ENCODE data around the gene SLC18A3.

The SLC18A3 gene

GRCh38 chr10:49610114-49610457 is at the start of gene SLC18A3:
SLC18A3 (plus strand) TSS chr10:49610310; CDS start chr10:49610741, 431 bp downstream.
- DNase-seq = peak; percentile 30

GRCh38 chr10:49560526-49560925 is 49.6 kb upstream of the SLC18A3 start:
- DNase-seq = no peak

DNA sequence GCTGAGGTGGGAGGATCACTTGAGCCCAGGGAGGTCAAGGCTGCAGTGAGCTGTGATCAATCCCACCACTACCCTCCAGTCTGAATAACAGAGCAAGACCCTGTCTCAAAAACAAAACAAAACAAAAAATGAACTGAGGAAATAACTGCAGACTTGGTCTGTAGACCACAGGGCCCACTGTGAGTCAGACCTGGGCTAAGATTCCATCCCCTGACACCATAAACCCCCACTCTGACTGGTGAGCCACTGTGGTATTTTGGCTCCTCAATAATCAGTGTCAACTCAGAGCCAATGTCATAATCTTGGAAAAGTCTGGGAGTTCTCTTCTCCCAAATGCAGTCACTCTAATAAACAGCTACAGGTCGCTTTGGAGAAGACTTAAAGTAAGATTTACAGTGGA is 47.2 kb upstream of the SLC18A3 start:
- no peak for DNase-seq

DNA sequence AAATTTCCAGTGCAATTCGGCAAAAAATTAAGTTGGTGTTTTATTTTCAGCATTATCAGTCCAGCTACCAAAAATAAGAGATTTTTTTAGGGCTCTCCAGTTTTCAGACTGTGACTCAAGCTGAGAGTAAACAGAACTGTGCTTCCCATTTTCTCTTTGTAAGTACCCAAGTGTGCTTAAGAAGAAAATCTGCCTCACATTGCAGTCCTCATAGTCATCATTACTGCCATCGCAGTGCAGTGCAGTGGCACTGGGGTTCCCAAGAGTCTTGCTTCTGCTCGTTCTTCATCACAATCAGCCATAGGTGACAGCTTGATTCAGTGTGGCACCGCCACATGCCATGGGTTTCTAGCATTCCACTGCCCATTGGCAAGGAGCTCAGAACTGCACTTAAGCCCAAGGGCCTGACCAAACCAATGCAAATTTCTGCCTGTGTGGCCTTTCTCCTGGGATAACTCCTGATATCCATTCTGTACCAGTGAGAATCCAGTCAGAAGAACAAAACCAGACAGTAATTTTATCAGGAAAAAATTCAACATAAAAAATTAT is 45.6 kb upstream of the SLC18A3 start:
- DNase-seq = no peak

GRCh38 chr10:49567810-49568209 is 42.3 kb upstream of the SLC18A3 start:
- DNase-seq = no peak

GRCh38 chr10:49568235-49568634 is 41.9 kb upstream of the SLC18A3 start:
- DNase-seq = no peak

- no peak for DNase-seq
Measured at GRCh38 chr10:49569031-49569631, 41.0 kb upstream of the SLC18A3 start.

DNA sequence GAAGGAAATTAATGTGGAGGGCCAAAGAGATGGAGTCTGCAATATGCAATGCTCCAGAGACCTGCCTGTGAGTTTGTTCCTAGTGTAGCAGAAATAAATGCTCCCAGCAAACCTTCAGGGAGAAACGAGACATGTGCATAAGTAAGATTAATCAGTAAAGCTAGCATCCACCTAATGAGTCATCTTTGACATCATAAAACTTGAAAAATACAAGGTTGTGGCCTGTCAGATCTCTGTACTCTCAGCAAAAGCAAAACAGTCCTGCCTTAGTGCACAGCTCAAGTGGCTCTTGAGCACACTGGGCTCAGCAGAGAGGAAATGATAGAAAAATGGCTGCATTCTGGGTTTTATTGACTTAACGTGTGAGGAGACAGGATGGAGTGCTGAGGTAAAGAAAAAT is 38.7 kb upstream of the SLC18A3 start:
- DNase-seq = peak; percentile 60

GRCh38 chr10:49572594-49573114 is 37.5 kb upstream of the SLC18A3 start:
- peak; percentile 2 for DNase-seq

GRCh38 chr10:49575489-49576072 is 34.5 kb upstream of the SLC18A3 start:
- DNase-seq = no peak

DNA sequence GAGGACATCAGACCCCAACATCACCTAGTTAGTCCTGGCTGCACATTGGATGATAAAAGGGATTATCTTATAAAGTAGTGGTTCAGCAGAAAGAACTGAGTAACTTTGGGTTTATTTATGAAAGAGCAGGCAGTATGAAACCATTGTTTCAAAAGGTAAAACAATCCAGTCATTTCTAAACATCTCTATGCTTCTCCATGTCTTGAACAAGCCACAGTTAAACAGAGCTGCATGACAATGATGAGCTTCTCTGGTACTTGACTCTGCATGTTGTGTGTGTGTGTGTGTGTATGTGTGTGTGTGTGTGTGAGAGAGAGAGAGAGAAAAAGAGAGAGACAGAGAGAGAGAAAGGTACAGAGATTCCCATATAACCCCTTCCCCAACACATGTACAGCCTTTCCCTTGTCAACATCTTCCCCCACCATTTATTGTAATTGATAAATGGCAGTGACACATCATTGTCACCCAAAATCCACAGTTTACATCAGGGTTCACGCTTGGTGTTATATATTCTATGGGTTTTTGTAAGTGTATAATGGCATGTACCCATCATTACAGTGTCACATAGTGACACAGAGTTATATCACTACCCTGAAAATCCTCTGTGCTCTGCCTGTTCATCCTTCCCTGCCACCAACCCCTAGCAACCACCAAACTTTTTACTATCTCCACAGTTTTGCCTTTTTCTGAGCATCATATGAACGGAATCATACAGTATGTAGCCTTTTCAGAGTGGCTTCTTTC is 32.8 kb upstream of the SLC18A3 start:
- no peak for DNase-seq

- DNase-seq = no peak
Measured at GRCh38 chr10:49578392-49578791, 31.7 kb upstream of the SLC18A3 start.

GRCh38 chr10:49579621-49580020 is 30.5 kb upstream of the SLC18A3 start:
- no peak for DNase-seq

DNA sequence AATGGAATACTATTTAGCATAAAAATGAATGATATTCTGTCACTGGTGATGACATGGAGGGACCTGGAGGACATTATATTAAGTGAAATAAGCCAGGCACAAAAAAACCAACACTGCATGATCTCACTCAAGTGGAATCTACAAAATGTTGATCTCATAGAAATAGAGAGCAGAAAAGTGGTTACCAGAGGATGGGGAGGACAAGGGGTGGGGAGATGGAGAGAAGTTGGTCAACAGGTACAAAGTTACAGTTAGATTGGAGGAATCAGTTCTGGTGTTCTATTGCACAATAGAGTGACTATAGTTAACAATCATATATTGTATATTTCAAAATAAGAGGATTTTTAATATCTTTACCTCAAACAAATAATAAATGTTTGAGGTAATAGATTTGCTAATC is 24.7 kb upstream of the SLC18A3 start:
- DNase-seq = no peak

DNA sequence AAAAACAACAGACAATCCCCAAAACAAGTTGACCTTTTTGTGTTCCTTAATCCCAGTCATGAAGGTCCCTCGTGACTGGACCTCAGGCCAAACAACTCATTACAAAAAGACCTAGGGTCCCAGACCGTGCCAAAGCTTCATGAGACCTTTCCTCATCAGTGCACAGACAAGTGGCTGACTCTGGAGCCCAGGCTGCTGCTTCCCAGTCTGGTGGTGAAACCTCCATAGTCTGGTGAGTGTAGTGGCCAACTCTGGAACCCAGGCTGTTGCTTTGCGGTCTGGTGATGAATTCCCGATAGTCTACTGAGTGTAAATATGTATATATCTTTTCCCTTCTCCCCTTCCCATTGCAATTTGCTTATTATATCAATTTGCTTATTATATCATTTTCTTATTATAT is 22.1 kb upstream of the SLC18A3 start:
- no peak for DNase-seq

GRCh38 chr10:49592726-49593563 is 17.2 kb upstream of the SLC18A3 start:
- DNase-seq = peak; percentile 12

GRCh38 chr10:49593564-49593875 is 16.6 kb upstream of the SLC18A3 start:
- no peak for DNase-seq

DNA sequence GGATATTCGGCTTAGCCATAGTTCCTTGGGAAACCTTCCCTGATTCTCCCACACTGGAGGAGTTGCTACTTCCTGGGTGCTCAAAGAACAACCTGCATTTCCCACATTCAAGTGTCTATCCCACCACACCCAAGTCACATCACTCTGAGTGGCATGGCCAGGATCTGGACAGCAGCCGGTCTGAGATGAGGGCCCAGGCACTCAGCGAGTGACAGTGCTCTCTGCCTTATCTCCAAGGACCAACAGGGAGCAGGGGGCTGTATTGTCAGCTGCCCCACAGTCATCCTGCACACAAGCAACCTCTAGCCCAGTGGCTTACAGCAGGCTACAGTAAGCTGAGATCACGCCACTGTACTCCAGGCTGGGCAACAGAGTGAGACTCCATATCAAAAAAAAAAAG is 16.1 kb upstream of the SLC18A3 start:
- DNase-seq = no peak

DNA sequence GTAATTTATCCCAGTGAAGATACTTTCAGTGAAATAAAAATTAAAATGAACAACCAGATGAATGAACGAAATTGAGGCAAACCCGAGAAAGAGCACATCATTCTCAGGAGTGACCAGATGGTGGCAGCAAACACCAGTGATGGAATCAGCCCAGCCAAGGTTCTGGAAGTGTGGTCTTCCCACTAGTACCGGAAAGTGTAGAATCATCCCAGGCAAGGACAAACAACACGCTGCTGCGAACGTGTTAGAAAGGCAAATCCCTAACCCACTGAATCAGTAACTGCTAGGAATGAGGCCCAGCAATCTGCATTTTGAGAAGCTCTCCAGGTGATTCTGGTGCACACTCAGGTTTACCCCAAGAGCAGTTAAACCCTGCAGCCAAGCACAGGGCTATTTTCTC is 15.5 kb upstream of the SLC18A3 start:
- DNase-seq = peak; percentile 40

DNA sequence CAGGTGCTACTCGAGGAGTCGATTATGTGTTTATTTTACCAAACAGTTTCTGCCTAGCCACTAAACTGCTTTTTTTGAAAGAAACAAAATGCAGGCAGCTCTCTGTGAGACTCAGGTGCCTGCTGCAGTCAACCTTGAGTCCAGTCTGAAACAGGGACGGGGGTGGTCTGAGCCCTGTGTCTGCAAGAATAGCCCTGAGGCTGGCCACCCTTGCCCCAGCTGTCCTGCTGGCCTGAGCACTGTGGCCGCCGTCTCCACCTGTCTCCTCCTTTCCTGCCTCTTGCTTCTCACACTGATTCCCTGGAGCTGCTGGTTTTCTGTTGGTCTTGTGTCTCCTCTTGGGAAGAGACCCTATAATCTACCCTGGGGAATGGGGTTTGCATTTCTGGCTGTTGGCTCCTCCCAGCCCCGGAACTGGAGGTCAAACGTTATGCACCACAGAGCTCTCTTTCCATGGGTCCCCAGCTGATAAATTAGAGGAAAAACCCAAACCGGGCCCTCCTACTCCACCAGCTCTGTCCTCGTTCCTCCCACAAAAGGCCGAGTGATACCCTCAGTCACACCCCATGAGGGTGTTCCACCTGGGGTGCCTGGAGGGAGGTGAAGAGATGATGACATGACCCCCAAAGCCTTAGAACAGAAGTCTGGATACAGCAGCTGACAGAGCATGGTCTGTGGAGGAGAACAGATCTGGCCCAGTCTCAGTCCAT is 15.0 kb upstream of the SLC18A3 start:
- DNase-seq = no peak

GRCh38 chr10:49595713-49596492 is 14.2 kb upstream of the SLC18A3 start:
- peak; percentile 72 for DNase-seq

GRCh38 chr10:49596493-49596809 is 13.7 kb upstream of the SLC18A3 start:
- no peak for DNase-seq
